Breast epithelium (tissue), 4 donors: ENCODE measurements around the gene ITM2B. TPM values are rescaled to one million over a fixed set of nuclear protein-coding genes. Genes with fewer than 3 reads are reported as not detected.

Source experiments
- DNase-seq, 2 donors: peaks; one replicate each; pipeline ENCODE4 v3.0.0-alpha.2; 2019; ENCODE audit warnings: low spot score in 2 of 2
- H3K27ac ChIP-seq, 2 donors: fragments of 200-600 bp; sonication (generic) in 1 of 2; one replicate each; pipeline ENCODE4 v1.5.1; 2016 to 2019; ENCODE audit warnings: mild to moderate bottlenecking in 1 of 2
- H3K27me3 ChIP-seq, 2 donors: fragments of 200-600 bp; sonication (generic) in 1 of 2; one replicate each; pipeline versions ENCODE4 v1.5.1 to v1.6.0; 2017 to 2019; ENCODE audit warnings: control low read depth in 1 of 2, mild to moderate bottlenecking in 1 of 2
- H3K36me3 ChIP-seq: fragments of 200-600 bp; one replicate; pipeline ENCODE4 v1.5.1; 2019
- H3K4me1 ChIP-seq, 2 donors: fragments of 200-600 bp; sonication (generic); one replicate each; pipeline ENCODE4 v1.5.1; 2016 to 2019; ENCODE audit warnings: control low read depth in 1 of 2
- H3K4me3 ChIP-seq, 3 donors: fragments of 200-600 bp; sonication (generic); 1 replicate in 2 of 3; 2 replicates in 1 of 3; pipeline ENCODE4 v1.5.1; 2016 to 2019; ENCODE audit warnings: mild to moderate bottlenecking in 3 of 3, moderate library complexity in 2 of 3
- H3K9me3 ChIP-seq, 2 donors: fragments of 200-600 bp; sonication (generic) in 1 of 2; one replicate each; pipeline ENCODE4 v1.5.1; 2016 to 2019; ENCODE audit warnings: control low read depth in 1 of 2
- CTCF ChIP-seq, 3 donors: fragments of 450-650 bp; IDR thresholded peaks; one replicate each; pipeline ENCODE4 v1.5.1; 2016 to 2017; ENCODE audit warnings: antibody characterized with exemption in 3 of 3, mild to moderate bottlenecking in 3 of 3, moderate library complexity in 3 of 3
- POLR2A ChIP-seq: fragments of 450-650 bp; IDR thresholded peaks from one replicate; pipeline ENCODE4 v1.6.1; 2016; ENCODE audit warnings: antibody characterized with exemption, mild to moderate bottlenecking, moderate library complexity
- POLR2AphosphoS5 ChIP-seq, 3 donors: sonication (generic); formaldehyde crosslinking; IDR thresholded peaks; one replicate each; pipeline ENCODE4 v1.6.1; 2017; ENCODE audit warnings: antibody characterized with exemption in 3 of 3
- intact Hi-C: fragments of 100-400 bp; cut with DNase I; formaldehyde crosslinking; loops from one replicate; pipeline ENCODE4 v1.15.1; 2023; ENCODE audit warnings: low total_unique reads
- total RNA-seq, 3 donors: library from RNA; depleted of rRNA; stranded (reverse); fragments of >200 nt; gene quantifications; one replicate each; pipeline ENCODE4 v1.1.0, GENCODE V29; 2016

Gene ITM2B
- total RNA-seq, 3 donors from 2014 or later: 369 to 727 (median 475) TPM

- Histone ChIP-seq H3K4me3 (no peak overlapping the region), H3K4me1 (no peaks in the 10 kb centered on the region), H3K9me3 (no peaks in the 10 kb centered on the region), H3K27ac (peak overlapping the region in 1 of 2 donors; percentile 84), H3K27me3 (no peaks in the 10 kb centered on the region), H3K36me3 (no peaks in the 10 kb centered on the region)
- TF ChIP-seq POLR2AphosphoS5 (IDR thresholded peaks at IDR 0.05) (no peak), POLR2A (no peak), CTCF (IDR thresholded peaks at IDR 0.05) (no peak)
- DNase-seq: no peak
- intact Hi-C loops: no loop called here
These were observed 12.4 kb upstream of the ITM2B start for GRCh38 chr13:48220592-48220980.

- no peaks in the 10 kb centered on the region for H3K4me1 ChIP-seq
- DNase-seq: no peak
- TF ChIP-seq POLR2A: no peak
- TF ChIP-seq POLR2AphosphoS5 (IDR thresholded peaks at IDR 0.05): no peak
- no peak for TF ChIP-seq CTCF (IDR thresholded peaks at IDR 0.05)
- no peaks in the 10 kb centered on the region for H3K27me3 ChIP-seq
- no peaks in the 10 kb centered on the region for H3K36me3 ChIP-seq
- H3K9me3 ChIP-seq: no peaks in the 10 kb centered on the region
- H3K27ac ChIP-seq: peak overlapping the region; percentile 60 to 84
- intact Hi-C loops: no loop called here
- peak overlapping the region in 1 of 3 donors; percentile 13 for H3K4me3 ChIP-seq
These were observed 11.9 kb upstream of the ITM2B start for GRCh38 chr13:48220981-48221685.

GRCh38 chr13:48221686-48222187, 11.3 kb upstream of the ITM2B start:
- Histone ChIP-seq H3K36me3 (no peaks in the 10 kb centered on the region), H3K4me1 (no peaks in the 10 kb centered on the region), H3K27me3 (no peaks in the 10 kb centered on the region), H3K27ac (peak overlapping the region; percentile 64 to 84), H3K9me3 (no peaks in the 10 kb centered on the region), H3K4me3 (peak overlapping the region; percentile 36 to 59 (median 40))
- intact Hi-C loops: no loop called here
- TF ChIP-seq POLR2AphosphoS5 (IDR thresholded peaks at IDR 0.05) (no peak), CTCF (IDR thresholded peaks at IDR 0.05) (no peak), POLR2A (no peak)
- DNase-seq: no peak

- TF ChIP-seq POLR2AphosphoS5 (IDR thresholded peaks at IDR 0.05) (peak in 1 of 3 donors; percentile 51), CTCF (IDR thresholded peaks at IDR 0.05) (no peak)
- H3K4me1 ChIP-seq: no peaks in the 10 kb centered on the region
- no peaks in the 10 kb centered on the region for H3K9me3 ChIP-seq
- no peak for DNase-seq
- intact Hi-C loops: no loop called here
- peak overlapping the region; percentile 36 to 59 (median 40) for H3K4me3 ChIP-seq
- H3K36me3 ChIP-seq: no peaks in the 10 kb centered on the region
- H3K27ac ChIP-seq: peak overlapping the region; percentile 64 to 84
- H3K27me3 ChIP-seq: no peaks in the 10 kb centered on the region
These were observed 10.4 kb upstream of the ITM2B start for GRCh38 chr13:48222358-48223301.
